GM18907 (cell line): ENCODE results near the gene AIF1L.
"Not testable (repeated sequence)": the region's sequence is repeated elsewhere in the genome, so short reads cannot be mapped to it uniquely, and the experiment has no call there.

ENCODE experiments used
- ATAC-seq: cut with Tn5 transposase; IDR thresholded peaks from one replicate; pipeline ENCODE4 v1.9.1; 2021; ENCODE audit warnings: mild to moderate bottlenecking, moderate library complexity; ENCODE audit not compliant: unreplicated experiment

The AIF1L gene

GRCh38 chr9:131117762-131118145 is 21.4 kb downstream of the AIF1L start:
- ATAC-seq: no peak

- ATAC-seq: no peak
Measured at GRCh38 chr9:131119600-131119999, 23.3 kb downstream of the AIF1L start.

DNA sequence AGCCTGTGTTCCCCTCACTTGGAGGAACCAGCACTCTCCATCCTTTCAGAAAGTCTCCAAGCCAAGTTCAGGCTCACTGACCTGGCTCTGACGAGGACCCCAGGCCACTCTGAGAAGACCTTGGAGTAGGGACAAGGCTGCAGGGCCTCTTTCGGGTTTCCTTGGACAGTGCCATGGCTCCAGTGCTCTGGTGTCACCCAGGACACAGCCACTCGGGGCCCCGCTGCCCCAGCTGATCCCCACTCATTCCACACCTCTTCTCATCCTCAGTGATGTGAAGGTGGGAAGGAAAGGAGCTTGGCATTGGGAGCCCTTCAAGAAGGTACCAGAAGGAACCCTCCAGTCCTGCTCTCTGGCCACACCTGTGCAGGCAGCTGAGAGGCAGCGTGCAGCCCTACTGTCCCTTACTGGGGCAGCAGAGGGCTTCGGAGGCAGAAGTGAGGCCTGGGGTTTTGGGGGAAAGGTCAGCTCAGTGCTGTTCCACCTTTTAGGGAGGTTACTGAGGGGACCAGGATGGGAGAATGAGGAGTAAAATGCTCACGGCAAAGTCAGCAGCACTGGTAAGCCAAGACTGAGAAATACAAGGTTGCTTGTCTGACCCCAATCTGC is 24.4 kb downstream of the AIF1L start:
- ATAC-seq: no peak

- ATAC-seq: no peak
Measured at GRCh38 chr9:131121346-131121745, 25.0 kb downstream of the AIF1L start.

GRCh38 chr9:131122158-131122557 is 25.8 kb downstream of the AIF1L start:
- ATAC-seq: no peak

- no peak for ATAC-seq
Measured at GRCh38 chr9:131125038-131125287, 28.6 kb downstream of the AIF1L start.

- ATAC-seq: peak; percentile 94
Measured at GRCh38 chr9:131125288-131126058, 29.1 kb downstream of the AIF1L start, which contains the start of gene NUP214. Gene NUP214, plus strand, starts transcription at chr9:131125586. Its CDS starts 119 bp downstream, at chr9:131125705.

- ATAC-seq: peak; percentile 1
Measured at GRCh38 chr9:131126059-131126426, 29.7 kb downstream of the AIF1L start.

- ATAC-seq: no peak
Measured at GRCh38 chr9:131129183-131129582, 32.9 kb downstream of the AIF1L start.

- no peak for ATAC-seq
Measured at GRCh38 chr9:131138676-131139075, 42.3 kb downstream of the AIF1L start.

GRCh38 chr9:131140112-131140511 is 43.8 kb downstream of the AIF1L start:
- no peak for ATAC-seq

DNA sequence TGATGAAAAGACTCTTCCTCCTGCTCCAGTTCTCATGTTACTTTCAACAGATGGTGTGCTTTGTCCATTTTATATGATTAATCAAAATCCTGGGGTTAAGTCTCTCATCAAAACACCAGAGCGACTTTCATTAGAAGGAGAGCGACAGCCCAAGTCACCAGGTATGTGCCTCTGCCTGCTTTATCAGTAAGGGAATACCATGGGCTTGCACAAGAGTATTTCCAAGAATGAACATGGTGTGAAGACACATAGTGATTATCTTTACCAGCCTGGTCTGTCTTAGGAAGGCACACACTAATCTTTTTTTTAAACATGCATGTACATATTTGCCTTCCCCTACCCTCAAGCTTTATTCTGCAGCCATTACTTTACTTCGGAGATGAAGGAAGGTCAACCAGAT is 44.2 kb downstream of the AIF1L start:
- ATAC-seq: no peak

- no peak for ATAC-seq
Measured at GRCh38 chr9:131142160-131142559, 45.8 kb downstream of the AIF1L start.

DNA sequence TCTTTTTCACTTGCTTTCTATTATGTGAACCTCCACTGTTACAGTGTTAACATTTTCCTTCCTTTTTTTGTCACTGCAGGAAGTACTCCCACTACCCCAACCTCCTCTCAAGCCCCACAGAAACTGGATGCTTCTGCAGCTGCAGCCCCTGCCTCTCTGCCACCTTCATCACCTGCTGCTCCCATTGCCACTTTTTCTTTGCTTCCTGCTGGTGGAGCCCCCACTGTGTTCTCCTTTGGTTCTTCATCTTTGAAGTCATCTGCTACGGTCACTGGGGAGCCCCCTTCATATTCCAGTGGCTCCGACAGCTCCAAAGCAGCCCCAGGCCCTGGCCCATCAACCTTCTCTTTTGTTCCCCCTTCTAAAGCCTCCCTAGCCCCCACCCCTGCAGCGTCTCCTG is 47.9 kb downstream of the AIF1L start:
- ATAC-seq: no peak

- no peak for ATAC-seq
Measured at GRCh38 chr9:131145245-131145644, 48.9 kb downstream of the AIF1L start.

DNA sequence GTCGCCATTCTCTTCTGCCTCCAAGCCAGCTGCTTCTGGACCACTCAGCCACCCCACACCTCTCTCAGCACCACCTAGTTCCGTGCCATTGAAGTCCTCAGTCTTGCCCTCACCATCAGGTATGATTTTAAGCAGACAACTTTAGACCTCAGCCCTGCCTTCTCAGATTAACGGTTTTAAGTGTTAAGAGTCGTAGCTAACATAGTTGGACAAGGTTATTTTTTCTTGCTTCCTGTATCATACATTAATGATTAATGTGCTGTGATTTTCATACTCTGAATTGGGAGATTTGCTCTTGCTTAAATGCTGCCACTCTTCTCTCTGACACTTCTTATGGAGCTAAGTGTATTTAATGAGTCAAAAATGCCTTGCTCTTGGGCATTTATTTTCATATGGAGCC is 49.9 kb downstream of the AIF1L start:
- ATAC-seq: no peak

DNA sequence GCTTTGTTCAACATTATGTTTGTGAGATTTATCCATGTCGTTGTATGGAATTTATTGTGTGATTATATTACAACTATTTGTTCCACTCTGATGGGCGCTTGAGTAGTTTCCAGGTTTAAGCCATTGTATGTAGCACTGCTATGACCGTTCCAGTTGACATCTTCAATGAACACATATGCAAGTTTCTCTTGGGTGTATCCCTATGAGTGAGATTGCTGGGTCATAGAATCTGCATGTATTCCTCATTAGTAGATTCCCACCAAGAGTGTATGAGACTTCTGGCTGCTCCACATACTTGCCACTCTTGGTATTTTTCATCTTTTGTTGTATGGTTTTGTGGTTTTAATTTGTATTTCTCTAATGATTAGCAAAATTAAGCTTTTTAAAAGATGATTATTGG is 51.9 kb downstream of the AIF1L start:
- ATAC-seq: no peak

DNA sequence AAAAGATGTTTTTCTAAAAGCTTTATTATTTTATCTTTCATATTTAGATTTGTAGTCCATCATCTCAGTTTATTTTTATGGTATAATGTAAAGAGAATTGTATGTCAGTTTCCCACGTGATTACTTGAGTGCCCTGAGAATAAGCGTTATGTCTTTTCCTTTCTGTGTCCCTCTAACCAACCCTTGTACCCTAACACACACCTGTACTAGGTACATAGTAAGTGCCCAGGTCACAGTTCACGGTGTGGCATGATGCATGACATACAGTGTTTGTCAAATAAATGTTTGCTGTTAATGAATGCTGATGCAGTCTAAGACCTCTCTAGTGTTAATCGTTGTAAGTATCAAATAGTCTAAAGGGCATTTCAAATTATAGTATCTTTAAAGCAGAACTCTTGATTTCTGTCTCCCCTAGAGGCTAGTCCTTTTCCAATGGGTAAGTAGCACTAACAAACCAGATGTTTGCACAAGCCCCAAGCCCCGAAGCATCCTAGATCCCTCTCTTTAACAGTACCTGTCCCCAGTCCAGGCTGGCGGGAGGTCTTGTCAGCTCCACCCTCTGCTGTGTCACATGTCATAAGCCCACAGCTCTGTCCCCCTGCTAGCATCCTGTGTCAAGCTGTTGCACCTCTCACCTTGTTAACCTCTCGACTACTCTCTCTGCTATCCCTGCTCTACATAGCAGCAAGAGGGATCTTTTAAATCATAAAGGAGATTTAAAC is 52.8 kb downstream of the AIF1L start:
- no peak for ATAC-seq

- no peak for ATAC-seq
Measured at GRCh38 chr9:131149688-131150053, 53.3 kb downstream of the AIF1L start.

DNA sequence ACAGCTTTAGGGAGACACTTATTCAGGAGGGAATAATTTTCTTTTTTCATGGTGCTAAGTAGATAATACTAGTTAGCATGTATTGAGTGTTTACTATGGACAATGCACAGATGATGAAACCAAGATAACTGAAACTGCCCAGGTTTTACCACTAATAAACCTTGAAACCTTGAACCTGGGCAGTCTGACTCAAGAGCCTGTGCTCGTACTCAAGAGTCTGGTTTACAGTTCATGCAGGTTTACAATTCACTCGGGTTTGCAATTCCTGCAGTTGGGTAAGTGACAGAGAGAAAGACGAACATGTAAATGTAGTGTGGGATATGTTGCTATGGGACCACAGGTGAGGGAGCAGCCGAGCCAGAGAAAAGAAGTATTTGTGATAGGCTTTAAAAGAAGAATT is 57.3 kb downstream of the AIF1L start:
- no peak for ATAC-seq

GRCh38 chr9:131158673-131159072 is 62.3 kb downstream of the AIF1L start:
- ATAC-seq: not testable (repeated sequence)

GRCh38 chr9:131160416-131161112 is 64.2 kb downstream of the AIF1L start:
- ATAC-seq: no peak
